ENCODE data around the gene NAA16. TPM values are rescaled to one million over a fixed set of nuclear protein-coding genes. Genes with fewer than 3 reads are reported as not detected.

NAA16 gene
- total RNA-seq, 2 experiments from 2014 or later: 23.5 to 32.8 TPM

GRCh38 chr13:41307884-41308640 is 3.0 kb upstream of the NAA16 start:
- intact Hi-C loops (cut with micrococcal nuclease): no loop called here

DNA sequence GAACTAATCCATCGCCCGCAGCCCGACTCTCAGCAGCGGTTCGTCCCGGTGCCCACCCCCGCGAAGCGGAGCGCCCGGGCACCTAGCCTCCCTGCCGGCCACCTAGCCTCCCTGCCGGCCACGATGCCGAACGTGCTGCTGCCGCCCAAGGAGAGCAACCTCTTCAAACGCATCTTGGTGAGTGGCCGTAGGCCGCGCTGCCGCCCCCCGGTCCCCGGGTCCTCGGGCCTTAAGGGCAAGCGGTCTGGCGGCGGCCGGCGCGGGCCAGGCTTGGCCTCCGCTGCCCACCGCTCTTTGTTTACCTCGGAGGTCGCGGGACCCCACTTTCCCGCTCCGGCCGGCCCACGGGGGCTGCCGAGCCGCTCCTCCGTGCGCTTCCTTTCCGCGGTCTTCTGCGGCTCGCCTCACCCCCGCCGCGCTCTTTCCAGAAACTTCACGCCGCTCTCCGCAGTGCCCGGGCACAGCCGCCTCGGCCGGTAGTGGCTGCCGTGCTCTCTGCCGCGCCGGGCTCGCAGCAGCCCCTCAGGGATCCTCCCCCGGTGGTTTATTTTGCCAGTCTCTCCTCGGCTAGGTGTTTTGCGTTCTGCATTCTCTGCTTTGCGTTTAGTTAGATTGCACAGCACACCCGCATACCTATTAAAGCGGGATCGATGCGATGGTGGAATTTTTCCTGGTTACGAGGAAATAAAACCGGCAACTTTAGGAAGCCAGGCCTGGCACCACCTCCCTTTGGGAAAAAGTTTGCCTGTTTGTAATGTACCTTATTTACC is 524 bp downstream of the NAA16 start:
- intact Hi-C loops (cut with micrococcal nuclease): loop anchor here (2.0 to 10.0 kb wide), 3 partner anchors 41 to 237 kb away; partner anchors contain the start of gene MTRF1
- ATAC-seq (peak; percentile 48), DNase-seq (peak; percentile 64)
- no peak for TF ChIP-seq CTCF (IDR thresholded peaks at IDR 0.05)
- Mint-ChIP-seq H3K27ac (peak overlapping the region; percentile 95), H3K4me1 (ENCODE audit: low read depth) (peaks cover 28% of the 10 kb centered on the region), H3K27me3 (no peaks in the 10 kb centered on the region), H3K9me3 (no peaks in the 10 kb centered on the region), H3K36me3 (ENCODE audit: low read depth) (peaks cover 10% of the 10 kb centered on the region), H3K4me3 (peak overlapping the region; percentile 94)
- ChIA-PET CTCF (no interaction called here), POLR2A (interaction anchor here (0.5 to 1.5 kb wide), 5 partner anchors 27 to 294 kb away, joined by 3 to 4 read pairs (median 3); partner anchors contain the start of gene WBP4)

More at GRCh38 chr13:41307884-41308640, 3.0 kb upstream of the NAA16 start:
- Mint-ChIP-seq H3K36me3 (ENCODE audit: low read depth) (peaks cover 8% of the 10 kb centered on the region), H3K27ac (no peak overlapping the region), H3K4me3 (no peak overlapping the region), H3K27me3 (no peaks in the 10 kb centered on the region), H3K4me1 (ENCODE audit: low read depth) (peaks cover 6% of the 10 kb centered on the region), H3K9me3 (no peaks in the 10 kb centered on the region)
- ChIA-PET POLR2A (no interaction called here), CTCF (interaction anchor here (0.6 kb wide), 1 partner anchor 8 kb away, joined by 3 read pairs; no protein-coding TSS in a partner anchor)
- no peak for TF ChIP-seq CTCF (IDR thresholded peaks at IDR 0.05)
- DNase-seq (no peak), ATAC-seq (no peak)

GRCh38 chr13:41312176-41312500 is 1.1 kb downstream of the NAA16 start:
- no peaks in the 10 kb centered on the region for H3K27me3 Mint-ChIP-seq
- peak overlapping the region; percentile 95 for H3K27ac Mint-ChIP-seq
- peak; percentile 41 for DNase-seq
- TF ChIP-seq CTCF (IDR thresholded peaks at IDR 0.05): no peak
- ChIA-PET POLR2A (interaction anchor here (0.5 to 1.7 kb wide), 8 partner anchors 14 to 294 kb away, joined by 3 to 4 read pairs (median 3); partner anchors contain the start of genes MTRF1 and WBP4), CTCF (interaction anchor here (1.7 kb wide), 1 partner anchor 90 kb away, joined by 4 read pairs; no protein-coding TSS in a partner anchor)
- ATAC-seq: no peak
- peaks cover 16% of the 10 kb centered on the region for H3K36me3 Mint-ChIP-seq (ENCODE audit: low read depth)
- H3K4me3 Mint-ChIP-seq: peak overlapping the region; percentile 94
- H3K9me3 Mint-ChIP-seq: no peaks in the 10 kb centered on the region
- H3K4me1 Mint-ChIP-seq (ENCODE audit: low read depth): peaks cover 33% of the 10 kb centered on the region
- intact Hi-C loops (cut with micrococcal nuclease): loop anchor here (2.0 to 10.0 kb wide), 2 partner anchors 41 to 237 kb away; no protein-coding TSS in a partner anchor

DNA sequence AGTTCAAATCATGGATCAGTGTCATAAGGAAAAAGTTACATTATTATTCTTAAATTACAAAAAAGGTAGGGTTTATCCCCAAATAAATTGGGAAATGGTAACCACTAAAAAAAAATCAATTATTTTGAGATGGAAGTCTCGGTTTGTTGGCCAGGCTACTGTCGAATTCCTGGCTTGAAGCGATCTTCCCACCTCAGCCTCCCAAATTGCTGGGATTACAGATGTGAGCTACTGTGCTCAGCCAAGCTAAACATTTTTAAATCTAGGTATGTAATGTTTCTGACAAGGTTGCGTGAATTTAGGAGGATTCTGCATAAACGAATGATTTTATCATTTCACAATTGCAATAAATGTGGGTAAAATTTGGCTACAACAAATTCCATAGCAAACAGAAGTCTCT is 2.0 kb downstream of the NAA16 start:
- no peaks in the 10 kb centered on the region for H3K27me3 Mint-ChIP-seq
- H3K27ac Mint-ChIP-seq: peak overlapping the region; percentile 55
- ChIA-PET CTCF (interaction anchor here (1.4 to 1.7 kb wide), 3 partner anchors 52 to 91 kb away, joined by 3 to 4 read pairs (median 3); no protein-coding TSS in a partner anchor), POLR2A (interaction anchor here (0.9 to 1.7 kb wide), 3 partner anchors 43 to 252 kb away, joined by 3 to 4 read pairs (median 4); partner anchors contain the start of genes MTRF1 and WBP4)
- H3K4me1 Mint-ChIP-seq (ENCODE audit: low read depth): peaks cover 42% of the 10 kb centered on the region
- intact Hi-C loops (cut with micrococcal nuclease): loop anchor here (2.0 to 10.0 kb wide), 2 partner anchors 42 to 238 kb away; no protein-coding TSS in a partner anchor
- H3K4me3 Mint-ChIP-seq: peak overlapping the region; percentile 94
- H3K36me3 Mint-ChIP-seq (ENCODE audit: low read depth): peaks cover 26% of the 10 kb centered on the region
- DNase-seq: no peak
- no peak for TF ChIP-seq CTCF (IDR thresholded peaks at IDR 0.05)
- H3K9me3 Mint-ChIP-seq: no peaks in the 10 kb centered on the region
- no peak for ATAC-seq

Measured in activated CD8-positive, alpha-beta T cell treated with anti-CD3 and anti-CD28 coated beads for 36 hours (primary cell).